Keratinocyte (primary cell): Measurements from ENCODE around the gene ANOS1. TPM values are rescaled to one million over a fixed set of nuclear protein-coding genes. Genes with fewer than 3 reads are reported as not detected.

Experiments
- DNase-seq: peaks from one replicate; pipeline ENCODE4 v3.0.0-alpha.2; 2011; ENCODE audit warnings: low read depth, missing footprints, low spot score
- FAIRE-seq: peaks from 2 replicates; lab custom pipeline; 2011; peaks lifted over from hg19 to GRCh38; lab: Jason Lieb, UNC
- H2AFZ ChIP-seq: 2 replicates; pipeline ENCODE4 v1.6.0; 2012; ENCODE audit warnings: low read length, control low read depth, inconsistent platforms; ENCODE audit not compliant: control insufficient read depth
- H3K27ac ChIP-seq: 2 replicates; pipeline ENCODE4 v1.5.1; 2011; ENCODE audit warnings: low read length; ENCODE audit not compliant: control insufficient read depth, insufficient read depth
- H3K27me3 ChIP-seq: 3 replicates; pipeline ENCODE4 v1.6.0; 2011; ENCODE audit warnings: low read length; ENCODE audit not compliant: control insufficient read depth, insufficient read depth; ENCODE audit errors: extremely low read depth
- H3K36me3 ChIP-seq, 2 experiments: 2 replicates in 1 of 2; 3 replicates in 1 of 2; pipeline ENCODE4 v1.5.1; 2011; ENCODE audit warnings: low read length in 2 of 2, mild to moderate bottlenecking in 1 of 2; ENCODE audit not compliant: control insufficient read depth in 2 of 2, insufficient read depth in 2 of 2; ENCODE audit errors: extremely low read depth in 1 of 2
- H3K4me1 ChIP-seq: 3 replicates; pipeline ENCODE4 v1.5.1; 2011; ENCODE audit warnings: low read length; ENCODE audit not compliant: control insufficient read depth, insufficient read depth; ENCODE audit errors: extremely low read depth
- H3K4me2 ChIP-seq: 3 replicates; pipeline ENCODE4 v1.6.0; 2011; ENCODE audit warnings: low read depth, low read length; ENCODE audit not compliant: control insufficient read depth, insufficient read depth; ENCODE audit errors: extremely low read depth
- H3K4me3 ChIP-seq, 3 experiments: fragments of 200-600 bp in 1 of 3; sonication (generic) in 1 of 3; 2 replicates in 2 of 3; 3 replicates in 1 of 3; pipeline ENCODE4 v1.5.1; 2011 to 2016; ENCODE audit warnings: low read length in 3 of 3, mild to moderate bottlenecking in 3 of 3, control low read depth in 2 of 3, inconsistent platforms in 1 of 3, low read depth in 1 of 3, mixed read lengths in 1 of 3, mixed run types in 1 of 3, moderate library complexity in 1 of 3; ENCODE audit not compliant: control insufficient read depth in 2 of 3, insufficient read depth in 2 of 3; ENCODE audit errors: extremely low read depth in 1 of 3
- H3K79me2 ChIP-seq: 2 replicates; pipeline ENCODE4 v1.6.0; 2012; ENCODE audit warnings: low read length; ENCODE audit not compliant: control insufficient read depth, insufficient read depth
- H3K9ac ChIP-seq: 3 replicates; pipeline ENCODE4 v1.6.0; 2011; ENCODE audit warnings: low read length; ENCODE audit not compliant: control insufficient read depth, insufficient read depth; ENCODE audit errors: extremely low read depth
- H3K9me1 ChIP-seq: 3 replicates; pipeline ENCODE4 v1.6.0; 2011; ENCODE audit warnings: low read length; ENCODE audit not compliant: control insufficient read depth, insufficient read depth; ENCODE audit errors: extremely low read depth
- H3K9me3 ChIP-seq: 2 replicates; pipeline ENCODE4 v1.5.1; 2012; ENCODE audit warnings: low read depth, low read length; ENCODE audit not compliant: control insufficient read depth
- H4K20me1 ChIP-seq: 3 replicates; pipeline ENCODE4 v1.6.0; 2011; ENCODE audit warnings: low read length; ENCODE audit not compliant: control insufficient read depth, insufficient read depth; ENCODE audit errors: extremely low read depth
- CTCF ChIP-seq, 3 experiments: IDR thresholded peaks in 1 of 3; conservative IDR thresholded peaks in 1 of 3; optimal IDR thresholded peaks in 1 of 3; 2 replicates in 2 of 3; 3 replicates in 1 of 3; pipeline versions ENCODE3 to v1.5.1; 2011; ENCODE audit warnings: low read length in 3 of 3, mild to moderate bottlenecking in 3 of 3, moderate library complexity in 2 of 3, control low read depth in 1 of 3, inconsistent platforms in 1 of 3; ENCODE audit not compliant: insufficient read depth in 2 of 3; ENCODE audit errors: extremely low read depth in 1 of 3
- EZH2 ChIP-seq: IDR thresholded peaks from one replicate; pipeline ENCODE4 v1.6.1; 2012; ENCODE audit warnings: inconsistent platforms, mild to moderate bottlenecking, low read length, moderate library complexity
- dilution Hi-C: fragments of 300-500 bp; cut with MboI; formaldehyde crosslinking; loops from one replicate; pipeline ENCODE4 v1.7.0; 2020; ENCODE audit warnings: low sequenced_read_pairs; ENCODE audit not compliant: extremely low pct_ligation_motif_present
- polyA plus RNA-seq, 5 experiments: library from polyadenylated mRNA; depleted of rRNA in 3 of 5; stranded (reverse) in 3 of 5; stranded (forward) in 1 of 5; unstranded in 1 of 5; fragments of >200 nt; gene quantifications; 1 replicate in 1 of 5; 2 replicates in 3 of 5; 3 replicates in 1 of 5; pipeline versions ENCODE4 v1.2.1 to v1.2.3, GENCODE V29; 2011 to 2012; ENCODE audit warnings: missing spikeins in 2 of 5, low read depth in 1 of 5, low replicate concordance in 1 of 5

Gene ANOS1
- polyA plus RNA-seq, 1 donor (not counting 4 experiments of a cell fraction or from before 2014, with no cell fraction given) = 4.0 TPM

GRCh38 chrX:8657883-8658282 is 74.1 kb downstream of the ANOS1 start:
- H3K9me3 ChIP-seq = no peaks in the 10 kb centered on the region
- no peaks in the 10 kb centered on the region for H3K4me1 ChIP-seq
- no peak overlapping the region for H3K4me3 ChIP-seq
- FAIRE-seq (no peak), DNase-seq (no peak)
- H3K9me1 ChIP-seq = no peaks in the 10 kb centered on the region
- H3K4me2 ChIP-seq = no peak overlapping the region
- H3K9ac ChIP-seq = no peak overlapping the region
- H3K36me3 ChIP-seq = no peaks in the 10 kb centered on the region
- no peak for TF ChIP-seq EZH2
- TF ChIP-seq CTCF (optimal IDR thresholded peaks at IDR 0.05 in 1 of 3, IDR thresholded peaks at IDR 0.05 in 1 of 3, conservative IDR thresholded peaks at IDR 0.05 in 1 of 3; ENCODE audit: extremely low read depth in 1 of 3, insufficient read depth in 2 of 3, low read length in 3 of 3) = no peak
- no peaks in the 10 kb centered on the region for H3K79me2 ChIP-seq
- no peaks in the 10 kb centered on the region for H4K20me1 ChIP-seq
- H3K27ac ChIP-seq = no peak overlapping the region
- dilution Hi-C loops = no loop called here
- H2AFZ ChIP-seq = no peak overlapping the region
- H3K27me3 ChIP-seq = no peaks in the 10 kb centered on the region

GRCh38 chrX:8653956-8654355 is 78.0 kb downstream of the ANOS1 start:
- H3K9me1 ChIP-seq = no peaks in the 10 kb centered on the region
- no peaks in the 10 kb centered on the region for H3K9me3 ChIP-seq
- DNase-seq (no peak), FAIRE-seq (no peak)
- no peaks in the 10 kb centered on the region for H3K79me2 ChIP-seq
- no peak overlapping the region for H3K9ac ChIP-seq
- no peak overlapping the region for H2AFZ ChIP-seq
- no peaks in the 10 kb centered on the region for H3K4me1 ChIP-seq
- H3K4me3 ChIP-seq = no peak overlapping the region
- no peaks in the 10 kb centered on the region for H4K20me1 ChIP-seq
- no peaks in the 10 kb centered on the region for H3K36me3 ChIP-seq
- H3K27ac ChIP-seq = no peak overlapping the region
- no peak overlapping the region for H3K4me2 ChIP-seq
- TF ChIP-seq CTCF (optimal IDR thresholded peaks at IDR 0.05 in 1 of 3, IDR thresholded peaks at IDR 0.05 in 1 of 3, conservative IDR thresholded peaks at IDR 0.05 in 1 of 3; ENCODE audit: extremely low read depth in 1 of 3, insufficient read depth in 2 of 3, low read length in 3 of 3) = no peak
- no peak for TF ChIP-seq EZH2
- H3K27me3 ChIP-seq = no peaks in the 10 kb centered on the region
- dilution Hi-C loops = no loop called here
